Activated CD8-positive, alpha-beta memory T cell treated with anti-CD3 and anti-CD28 coated beads, Interleukin-2, amount 50 U/mL, for 1 hour (primary cell): Measurements from ENCODE around the gene PLA2G4D.

Experiments
- DNase-seq: peaks from one replicate; pipeline ENCODE4 v3.0.0-alpha.2; 2020; ENCODE audit errors: extremely low read depth

PLA2G4D gene, protein sequence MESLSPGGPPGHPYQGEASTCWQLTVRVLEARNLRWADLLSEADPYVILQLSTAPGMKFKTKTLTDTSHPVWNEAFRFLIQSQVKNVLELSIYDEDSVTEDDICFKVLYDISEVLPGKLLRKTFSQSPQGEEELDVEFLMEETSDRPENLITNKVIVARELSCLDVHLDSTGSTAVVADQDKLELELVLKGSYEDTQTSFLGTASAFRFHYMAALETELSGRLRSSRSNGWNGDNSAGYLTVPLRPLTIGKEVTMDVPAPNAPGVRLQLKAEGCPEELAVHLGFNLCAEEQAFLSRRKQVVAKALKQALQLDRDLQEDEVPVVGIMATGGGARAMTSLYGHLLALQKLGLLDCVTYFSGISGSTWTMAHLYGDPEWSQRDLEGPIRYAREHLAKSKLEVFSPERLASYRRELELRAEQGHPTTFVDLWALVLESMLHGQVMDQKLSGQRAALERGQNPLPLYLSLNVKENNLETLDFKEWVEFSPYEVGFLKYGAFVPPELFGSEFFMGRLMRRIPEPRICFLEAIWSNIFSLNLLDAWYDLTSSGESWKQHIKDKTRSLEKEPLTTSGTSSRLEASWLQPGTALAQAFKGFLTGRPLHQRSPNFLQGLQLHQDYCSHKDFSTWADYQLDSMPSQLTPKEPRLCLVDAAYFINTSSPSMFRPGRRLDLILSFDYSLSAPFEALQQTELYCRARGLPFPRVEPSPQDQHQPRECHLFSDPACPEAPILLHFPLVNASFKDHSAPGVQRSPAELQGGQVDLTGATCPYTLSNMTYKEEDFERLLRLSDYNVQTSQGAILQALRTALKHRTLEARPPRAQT

DNA sequence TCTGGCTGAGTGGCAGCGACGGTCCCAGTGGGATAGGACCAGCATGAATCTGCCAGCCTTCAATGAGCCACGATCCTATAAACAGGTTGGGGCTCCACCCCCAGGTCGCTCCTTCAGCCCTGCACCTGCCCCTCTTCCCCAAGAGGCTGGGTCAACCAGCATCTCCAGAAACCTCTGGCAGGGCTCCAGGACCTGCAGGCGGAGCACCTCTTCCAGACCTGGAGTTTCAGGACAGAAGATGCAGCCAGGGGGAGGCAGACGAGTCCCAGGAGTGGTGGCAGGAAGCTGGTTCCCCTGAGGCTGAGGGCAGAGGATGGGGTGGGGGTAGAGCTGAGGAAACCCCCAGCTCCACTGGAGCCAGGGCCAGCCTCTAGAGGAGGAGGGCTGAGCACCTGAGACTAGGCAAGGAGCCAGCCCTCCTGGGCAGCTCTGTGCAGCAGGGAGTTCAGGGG is at the start of gene PLA2G4D:
TSS of gene PLA2G4D (minus strand) at position 51 of the 452 bp plus-strand sequence. CDS start 103 bp downstream, outside the sequence.
- DNase-seq, result no peak

DNA sequence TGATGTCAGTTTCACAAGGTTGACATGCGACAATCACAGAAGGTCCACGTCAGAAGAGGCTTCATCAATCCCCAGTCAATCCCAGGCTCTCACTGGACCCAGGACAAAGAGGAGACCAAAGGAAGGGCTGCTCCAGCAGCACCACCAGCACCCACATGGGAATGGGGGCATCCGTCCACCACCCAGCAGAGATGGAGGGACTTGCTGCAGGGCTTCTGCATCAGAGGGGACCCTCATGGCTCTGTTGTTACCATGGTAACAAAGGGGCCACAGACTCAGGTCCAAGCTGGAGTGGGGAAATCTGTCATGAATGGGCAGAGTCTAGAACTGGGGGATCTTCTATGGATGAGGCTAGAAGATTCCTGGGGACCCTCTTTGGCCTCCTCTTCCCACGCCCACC is 49.0 kb upstream of the PLA2G4D start:
- DNase-seq, result no peak

DNA sequence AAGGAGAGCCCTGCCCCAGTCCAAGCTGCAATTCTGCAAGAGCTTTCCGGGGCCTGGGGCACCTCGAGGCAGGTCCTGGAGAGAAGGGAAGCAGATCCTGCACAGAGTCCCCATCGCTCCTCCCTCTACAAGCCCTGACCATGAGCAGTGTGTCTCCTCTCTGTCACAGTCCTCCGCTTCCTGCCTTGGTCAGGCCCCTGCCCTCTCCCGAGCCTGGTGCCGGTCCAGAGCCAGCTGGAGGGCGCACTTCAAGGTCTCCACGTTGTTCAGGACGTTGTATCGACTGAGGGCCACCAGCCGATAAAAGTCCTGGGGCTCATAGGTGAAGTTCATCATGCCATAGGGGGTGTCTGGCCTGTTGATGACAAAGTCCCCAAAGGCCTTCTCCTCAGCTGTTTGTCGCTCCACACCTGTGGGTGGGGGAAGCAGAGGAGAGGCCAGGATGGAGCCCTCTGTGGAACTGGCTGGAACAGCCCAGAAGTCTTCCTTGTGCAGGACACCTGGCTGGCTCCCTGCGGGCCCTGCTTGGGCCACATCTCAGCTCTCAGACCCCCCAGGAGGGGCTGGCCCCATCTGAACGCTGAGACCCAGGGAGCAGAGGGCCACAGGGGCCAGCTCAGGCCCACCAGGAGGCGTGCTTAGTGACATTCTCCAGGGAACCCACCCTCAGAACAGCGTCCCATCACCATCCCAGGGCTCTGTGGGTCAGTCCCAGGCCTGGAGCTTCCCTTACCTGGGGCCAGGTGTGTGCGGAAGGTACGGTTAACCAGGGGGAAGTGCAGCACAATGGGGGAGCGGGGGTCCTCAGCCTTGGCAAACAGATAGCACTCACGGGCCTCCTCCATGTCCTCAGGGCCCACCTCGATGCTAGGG is 47.7 kb upstream of the PLA2G4D start:
- DNase-seq, result no peak

DNA sequence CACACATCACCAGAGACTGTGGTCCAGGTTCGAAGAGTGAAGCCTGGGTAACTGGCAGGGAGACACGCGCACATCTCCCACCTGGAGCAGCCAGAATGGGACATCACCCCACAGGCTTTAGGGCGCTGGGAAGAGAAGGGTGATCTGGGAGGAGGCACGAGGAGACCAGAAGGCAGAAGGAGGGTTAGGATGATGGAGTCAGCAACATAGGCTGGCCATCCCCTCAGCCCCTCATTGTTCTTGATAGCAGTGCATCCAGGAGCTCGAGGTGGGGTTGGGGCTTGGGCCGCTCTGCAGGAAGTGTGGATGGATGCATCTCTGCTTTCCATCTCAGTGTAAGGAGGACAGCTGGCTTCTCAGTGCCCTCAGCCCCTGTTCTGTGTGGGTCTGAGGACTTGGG is 46.9 kb upstream of the PLA2G4D start:
- DNase-seq, result no peak

DNA sequence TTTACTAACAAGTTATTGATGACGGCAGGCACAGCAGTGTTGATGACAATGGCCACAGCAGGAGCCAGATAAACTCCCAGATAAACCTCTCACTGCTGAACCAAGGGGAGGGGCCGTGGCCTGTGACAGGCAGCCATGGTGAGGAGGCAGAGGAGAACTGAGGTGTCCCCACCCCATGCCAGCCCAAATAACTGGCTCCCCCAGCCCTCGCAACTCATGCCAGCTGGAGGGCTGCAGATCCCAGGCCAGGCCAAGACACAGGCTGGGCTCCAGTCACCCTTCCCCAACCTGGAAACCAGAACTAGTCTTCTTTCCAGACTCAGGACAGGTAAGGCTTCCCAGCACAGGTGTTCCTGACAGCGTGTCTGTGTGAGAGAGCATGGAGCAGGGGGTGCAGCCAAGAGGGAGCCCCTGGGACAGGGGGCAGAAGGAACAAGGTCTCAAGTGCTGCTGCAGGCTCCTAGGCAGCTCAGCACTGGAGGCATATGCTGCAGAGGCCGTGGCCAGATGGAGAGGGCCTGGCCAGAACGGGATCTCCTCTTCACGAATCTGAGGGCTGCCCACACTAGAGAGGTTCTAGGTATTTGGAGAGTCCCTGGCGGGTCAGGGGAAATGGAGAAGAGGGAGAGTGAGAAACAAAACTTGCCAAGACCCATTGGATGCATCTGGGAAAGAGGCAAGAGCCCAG is 46.2 kb upstream of the PLA2G4D start:
- DNase-seq, result no peak

DNA sequence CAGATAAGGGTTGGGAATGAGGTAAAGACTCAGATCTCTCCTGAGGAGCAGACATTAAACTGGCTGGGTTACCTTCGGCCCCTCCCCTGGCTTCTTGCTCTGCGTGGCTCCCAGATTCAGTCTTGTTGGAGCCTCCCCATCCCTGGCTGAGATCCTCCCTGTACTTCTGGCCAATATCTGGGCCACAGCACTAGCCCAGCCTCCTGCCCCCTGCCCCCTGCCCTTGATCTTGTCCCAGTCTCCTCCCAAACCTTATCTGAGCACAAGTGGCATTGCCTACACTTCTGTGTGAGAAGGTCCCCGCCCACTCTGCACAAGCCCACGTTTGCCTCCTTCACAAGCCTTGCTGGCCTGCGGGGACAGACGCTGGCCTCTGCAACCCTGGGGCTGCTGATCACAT is 45.2 kb upstream of the PLA2G4D start:
- DNase-seq, result no peak

DNA sequence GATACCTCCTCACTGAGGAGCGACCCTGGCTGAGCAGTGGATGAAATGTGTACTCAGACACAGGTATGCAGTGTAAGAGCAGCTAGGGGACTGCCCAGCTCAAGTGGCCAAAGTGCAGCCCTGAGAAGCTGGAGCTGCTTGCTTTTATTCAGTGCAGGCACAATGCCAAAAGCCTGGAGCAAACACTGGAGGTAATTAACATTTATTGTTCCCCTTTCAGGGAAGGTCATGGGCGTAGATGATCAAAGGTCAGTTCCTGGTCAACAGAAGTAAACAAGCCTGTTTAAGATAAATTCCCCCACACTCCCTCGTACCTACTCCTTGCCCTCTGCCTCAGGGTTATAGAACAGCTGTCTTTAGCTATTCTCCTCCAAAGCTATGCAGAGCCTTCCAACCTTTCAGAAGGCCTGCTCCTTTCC is 44.6 kb upstream of the PLA2G4D start:
- no peak for DNase-seq

DNA sequence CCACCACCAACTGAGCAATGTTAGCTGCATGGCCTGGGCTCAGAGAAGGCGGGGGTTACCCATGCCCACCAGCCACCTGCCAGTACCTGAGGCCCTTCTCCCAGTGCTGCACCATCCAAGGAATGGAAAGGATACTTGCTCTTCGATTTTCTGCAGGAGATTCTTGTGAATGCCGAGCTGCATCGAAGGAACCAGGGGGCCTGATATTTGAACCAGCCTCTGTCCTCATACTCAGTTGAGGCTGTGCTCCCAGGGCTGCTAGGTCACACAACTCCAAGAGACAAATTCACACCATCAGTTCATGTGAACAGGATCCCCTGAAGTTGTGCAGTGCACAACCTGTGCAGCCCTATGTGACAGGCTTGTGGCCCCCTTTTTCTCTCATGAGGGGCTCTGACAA is 44.0 kb upstream of the PLA2G4D start:
- no peak for DNase-seq

- no peak for DNase-seq
Measured at GRCh38 chr15:42137461-42138261, 43.3 kb upstream of the PLA2G4D start.

- DNase-seq, result no peak
Measured at GRCh38 chr15:42136513-42136912, 42.2 kb upstream of the PLA2G4D start.

DNA sequence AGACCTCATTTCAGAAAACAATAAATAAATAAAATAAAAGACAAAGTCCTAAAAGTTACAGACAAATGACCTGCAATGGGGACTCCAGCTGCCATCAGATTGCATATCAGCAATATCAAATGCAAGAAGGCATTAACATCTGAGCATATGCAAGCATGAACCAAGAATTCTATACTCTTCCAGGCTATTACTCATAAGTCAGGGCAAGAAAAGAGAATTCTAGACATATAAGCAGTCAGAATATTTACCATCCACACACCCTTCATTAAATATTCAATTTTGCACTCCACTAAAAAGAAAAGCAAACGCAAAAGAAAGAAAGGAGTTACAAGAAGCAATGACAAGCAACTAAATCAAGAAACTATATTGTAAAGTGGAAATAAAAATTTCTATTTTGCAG is 41.0 kb upstream of the PLA2G4D start:
- no peak for DNase-seq

GRCh38 chr15:42134617-42135245 is 40.4 kb upstream of the PLA2G4D start:
- no peak for DNase-seq

- DNase-seq, result peak; percentile 7
Measured at GRCh38 chr15:42133886-42134502, 39.6 kb upstream of the PLA2G4D start.

GRCh38 chr15:42133356-42133755 is 39.0 kb upstream of the PLA2G4D start:
- no peak for DNase-seq

DNA sequence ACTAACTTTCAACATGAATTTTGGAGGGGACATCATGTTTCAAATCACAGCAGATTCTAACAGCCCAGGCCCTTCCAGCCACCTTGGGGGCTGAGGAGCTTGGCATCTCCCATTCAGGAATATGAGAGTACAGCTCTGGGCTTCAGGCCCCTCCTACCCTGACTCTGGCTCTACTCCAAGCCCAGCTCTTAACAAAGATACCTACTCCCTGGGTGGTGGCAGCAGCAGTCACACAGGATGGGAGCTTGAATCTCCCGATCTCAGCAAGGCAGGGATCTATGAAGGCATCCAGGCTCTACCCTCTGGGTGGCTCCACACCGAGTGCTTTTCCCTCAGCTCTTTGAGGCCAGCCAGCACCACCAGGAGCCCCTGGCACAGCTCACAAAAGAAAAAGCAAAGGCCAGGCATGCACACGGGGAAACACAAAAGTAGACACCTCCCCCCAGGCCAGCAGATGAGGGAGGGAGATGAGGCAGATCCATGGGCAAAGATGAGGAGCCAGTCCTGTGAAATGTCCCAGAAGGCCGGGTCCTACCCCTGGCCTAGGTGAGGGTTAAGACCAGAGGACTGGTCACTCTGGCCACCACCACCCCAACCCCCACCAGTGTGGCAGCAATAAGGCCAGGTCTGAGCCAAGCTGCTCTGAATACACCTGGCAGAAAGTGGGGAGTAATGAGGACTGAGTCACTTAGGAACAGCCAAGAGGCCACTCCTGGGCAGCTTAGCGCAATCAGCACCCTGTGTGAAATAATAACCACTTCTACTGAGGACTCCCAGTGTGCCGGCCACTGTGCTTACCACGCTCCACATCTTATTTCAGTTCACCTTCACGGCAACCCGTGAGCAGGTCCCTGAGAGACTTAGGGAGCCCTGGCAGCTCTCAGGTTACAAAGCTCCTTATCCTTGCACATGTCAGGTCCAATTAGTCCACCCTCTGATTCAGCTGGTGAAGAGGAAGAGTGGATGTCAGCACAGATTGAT is 37.8 kb upstream of the PLA2G4D start:
- no peak for DNase-seq

GRCh38 chr15:42131006-42131405 is 36.6 kb upstream of the PLA2G4D start:
- no peak for DNase-seq

GRCh38 chr15:42130246-42130986 is 36.1 kb upstream of the PLA2G4D start:
- DNase-seq, result no peak

- no peak for DNase-seq
Measured at GRCh38 chr15:42129364-42129763, 35.0 kb upstream of the PLA2G4D start.
